Bronchial smooth muscle cell (primary cell): ENCODE data around the gene DTL. TPM values are rescaled to one million over a fixed set of nuclear protein-coding genes. Genes with fewer than 3 reads are reported as not detected.

Source experiments
- total RNA-seq: library from RNA; depleted of rRNA; stranded (reverse); fragments of >200 nt; gene quantifications from 2 replicates; pipeline ENCODE4 v1.2.1, GENCODE V29; 2014

The DTL gene
- 0.17 and 1.4 TPM in 2 replicates for total RNA-seq

DNA sequence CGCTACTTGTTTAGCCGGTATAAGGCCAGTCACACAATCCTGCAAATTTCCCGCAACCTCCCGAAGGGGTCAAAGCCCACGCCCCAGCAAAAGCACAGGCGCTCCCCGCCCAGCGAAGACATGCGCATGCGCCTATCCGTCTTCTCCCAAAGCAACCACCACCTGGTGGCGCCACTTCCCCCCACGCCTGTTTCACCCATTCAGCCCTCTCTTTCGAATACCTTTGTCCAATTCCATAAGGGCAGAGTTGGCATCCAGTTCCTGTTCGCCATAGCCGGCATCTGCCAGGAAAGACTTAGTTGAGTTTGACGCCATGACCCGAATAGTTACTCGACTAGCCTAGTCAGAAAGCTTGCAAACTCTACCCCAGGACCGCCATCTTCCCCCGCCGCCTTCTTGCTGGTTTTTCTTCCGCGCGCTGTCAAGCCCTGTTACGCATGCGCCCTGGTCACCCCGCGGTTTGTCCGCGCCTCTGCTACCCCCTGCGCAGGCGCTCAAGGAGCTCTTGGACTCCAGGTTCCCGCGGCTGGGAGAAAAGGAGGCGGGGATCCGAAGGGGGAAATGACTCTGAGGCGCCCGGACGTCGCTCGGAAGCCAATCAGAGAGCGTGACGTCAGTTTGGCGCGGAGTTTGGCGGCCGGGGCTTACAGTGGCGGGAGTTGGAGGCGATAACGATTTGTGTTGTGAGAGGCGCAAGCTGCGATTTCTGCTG is at the start of gene DTL, which contains the start of gene INTS7:
TSS of gene DTL (plus strand) at position 626 of the 712 bp plus-strand sequence. CDS start 143 bp downstream, outside the sequence.
TSS of gene INTS7 (minus strand) at position 435 of the 712 bp plus-strand sequence. CDS start at position 315, 120 bp downstream.

Other genes starting within 250 kb of the DTL start
- 11.5 and 16.1 TPM in 2 replicates for gene LPGAT1, start 205.0 kb upstream of the DTL start, total RNA-seq
- 9.3 and 11.3 TPM in 2 replicates for gene INTS7, start 191 bp upstream of the DTL start, total RNA-seq
- gene PPP2R5A, start 249.7 kb downstream of the DTL start, total RNA-seq: 13.1 and 21.3 TPM in 2 replicates